HepG2 (cell line): ENCODE measurements around the gene RTP1. TPM values are rescaled to one million over a fixed set of nuclear protein-coding genes. Genes with fewer than 3 reads are reported as not detected.

Source experiments
- ATAC-seq: fragments of 200-7000 bp; cut with Tn5 transposase; 3 replicates; pipeline ENCODE4 v1.9.1; 2020; ENCODE audit warnings: mild to moderate bottlenecking, moderate library complexity
- BruUV-seq: library from RNA; stranded (reverse); fragments of 400-500 nt; replicated peaks from 2 replicates; lab custom pipeline; 2021; lab: Mats Ljungman, UMichigan
- CTCF ChIA-PET: fragments of 300-600 bp; formaldehyde crosslinking; extraction: SDS; loops from one replicate; lab custom pipeline; 2021; ENCODE audit warnings: low total read pairs, inconsistent platforms, low intra/inter-chr PET ratio; lab: Yijun Ruan, JAX
- POLR2A ChIA-PET: fragments of 350-600 bp; sonication (Branson Sonifier 250); formaldehyde crosslinking; loops from one replicate; lab custom pipeline; 2020; ENCODE audit warnings: antibody characterized with exemption, inconsistent platforms; lab: Yijun Ruan, JAX
- DNase-seq: peaks from one replicate; pipeline ENCODE4 v3.0.0-alpha.2; 2015; ENCODE audit warnings: low spot score
- FAIRE-seq: peaks from 3 replicates; lab custom pipeline; 2011; peaks lifted over from hg19 to GRCh38; lab: Jason Lieb, UNC
- H2AFZ ChIP-seq: one replicate; pipeline ENCODE4 v1.6.1; 2011; ENCODE audit warnings: low read length, inconsistent platforms
- H3K27ac ChIP-seq: fragments of 300-600 bp; 3 replicates; pipeline ENCODE4 v1.8.0; 2011; ENCODE audit warnings: mixed run types, mild to moderate bottlenecking, mixed read lengths, low read length, inconsistent platforms; ENCODE audit not compliant: insufficient read depth; ENCODE audit errors: extremely low read length
- H3K27me3 ChIP-seq, 2 experiments: fragments of 200-600 bp in 1 of 2; 2 replicates in 1 of 2; 3 replicates in 1 of 2; pipeline versions ENCODE4 v1.6.0 to v1.8.0; 2011; ENCODE audit warnings: low read length in 2 of 2, mild to moderate bottlenecking in 2 of 2, moderate library complexity in 2 of 2, inconsistent platforms in 1 of 2; ENCODE audit not compliant: insufficient read depth in 2 of 2, control insufficient read depth in 1 of 2
- H3K36me3 ChIP-seq, 2 experiments: fragments of 200-600 bp in 1 of 2; replicated peaks in 1 of 2; 2 replicates in 1 of 2; 3 replicates in 1 of 2; pipeline versions ENCODE4 v1.5.1 to v1.8.0; 2011; ENCODE audit warnings: low read length in 2 of 2, inconsistent platforms in 1 of 2; ENCODE audit not compliant: insufficient read depth in 2 of 2, control insufficient read depth in 1 of 2
- H3K4me1 ChIP-seq: 2 replicates; pipeline ENCODE4 v1.5.1; 2012; ENCODE audit warnings: low read length, inconsistent platforms; ENCODE audit not compliant: insufficient read depth
- H3K4me2 ChIP-seq: 2 replicates; pipeline ENCODE4 v1.6.0; 2011; ENCODE audit warnings: low read depth, low read length, inconsistent platforms
- H3K4me3 ChIP-seq, 3 experiments: fragments of 200-600 bp in 1 of 3; sonication (generic), shearing (Covaris generic) in 1 of 3; replicated peaks in 1 of 3; 2 replicates each; pipeline ENCODE4 v1.5.1; 2011 to 2016; ENCODE audit warnings: low read length in 3 of 3, inconsistent platforms in 2 of 3, low read depth in 2 of 3, mild to moderate bottlenecking in 2 of 3, control low read depth in 1 of 3, mixed read lengths in 1 of 3; ENCODE audit not compliant: insufficient read depth in 1 of 3
- H3K79me2 ChIP-seq: one replicate; pipeline ENCODE4 v1.6.1; 2011; ENCODE audit warnings: low read length, inconsistent platforms; ENCODE audit not compliant: insufficient read depth
- H3K9ac ChIP-seq: 2 replicates; pipeline ENCODE4 v1.6.0; 2011; ENCODE audit warnings: mild to moderate bottlenecking, low read depth, low read length, inconsistent platforms; ENCODE audit not compliant: insufficient read depth
- H3K9me3 ChIP-seq: 2 replicates; pipeline ENCODE4 v1.5.1; 2012; ENCODE audit warnings: mild to moderate bottlenecking, low read length
- H4K20me1 ChIP-seq: 2 replicates; pipeline ENCODE4 v1.6.0; 2011; ENCODE audit warnings: inconsistent platforms, mild to moderate bottlenecking, low read length, moderate library complexity; ENCODE audit not compliant: insufficient read depth
- ARID2 ChIP-seq: sonication (generic); formaldehyde crosslinking; IDR thresholded peaks from 2 replicates; pipeline ENCODE4 v1.8.1; 2022; ENCODE audit warnings: mild to moderate bottlenecking, missing genetic modification reagents, borderline replicate concordance
- DPF2 ChIP-seq: sonication (generic); formaldehyde crosslinking; IDR thresholded peaks from 2 replicates; pipeline ENCODE4 v1.4.0; 2020; ENCODE audit warnings: mild to moderate bottlenecking, low read depth, missing genetic modification reagents, borderline replicate concordance
- FOXP4 ChIP-seq: sonication (generic); formaldehyde crosslinking; IDR thresholded peaks from 2 replicates; pipeline ENCODE4 v1.4.0; 2020; ENCODE audit warnings: missing genetic modification reagents
- GABPB1 ChIP-seq: IDR thresholded peaks from 2 replicates; pipeline ENCODE4 v1.6.1; 2016; ENCODE audit warnings: mild to moderate bottlenecking, missing genetic modification reagents, moderate library complexity, missing compliant biosample characterization
- GLMP ChIP-seq: sonication (generic); formaldehyde crosslinking; IDR thresholded peaks from 2 replicates; pipeline ENCODE4 v1.9.0; 2021; ENCODE audit warnings: missing genetic modification reagents, mild to moderate bottlenecking, borderline replicate concordance
- HIC2 ChIP-seq: sonication (generic); formaldehyde crosslinking; IDR thresholded peaks from 2 replicates; pipeline ENCODE4 v1.9.0; 2022; ENCODE audit warnings: low read depth, missing genetic modification reagents
- HINFP ChIP-seq: sonication (generic); formaldehyde crosslinking; IDR thresholded peaks from 2 replicates; pipeline ENCODE4 v1.4.0; 2020; ENCODE audit warnings: low read depth, mild to moderate bottlenecking, missing genetic modification reagents
- HNRNPUL1 ChIP-seq: fragments of 200-400 bp; formaldehyde crosslinking; IDR thresholded peaks from 2 replicates; pipeline ENCODE4 v1.6.1; 2017; ENCODE audit warnings: low read depth, mild to moderate bottlenecking, low read length, moderate library complexity
- KLF11 ChIP-seq: IDR thresholded peaks from 2 replicates; pipeline ENCODE4 v1.6.1; 2016; ENCODE audit warnings: missing compliant biosample characterization
- NFRKB ChIP-seq: fragments of 450-650 bp; IDR thresholded peaks from 2 replicates; pipeline ENCODE4 v1.6.1; 2017
- PTBP1 ChIP-seq: fragments of 200-400 bp; formaldehyde crosslinking; IDR thresholded peaks from 2 replicates; pipeline ENCODE4 v1.6.1; 2018; ENCODE audit warnings: low read length, low read depth; ENCODE audit not compliant: poor library complexity, severe bottlenecking
- TEF ChIP-seq: sonication (generic); formaldehyde crosslinking; IDR thresholded peaks from 2 replicates; pipeline ENCODE4 v1.5.0; 2020; ENCODE audit warnings: missing genetic modification reagents
- ZFP62 ChIP-seq: sonication (generic); formaldehyde crosslinking; IDR thresholded peaks from 2 replicates; pipeline ENCODE4 v1.4.0; 2020; ENCODE audit warnings: missing genetic modification reagents
- ZNF101 ChIP-seq: sonication (generic); formaldehyde crosslinking; IDR thresholded peaks from 2 replicates; pipeline ENCODE4 v1.4.0; 2020; ENCODE audit warnings: mild to moderate bottlenecking, low read depth, missing genetic modification reagents, borderline replicate concordance
- ZNF430 ChIP-seq: sonication (generic); formaldehyde crosslinking; IDR thresholded peaks from 2 replicates; pipeline ENCODE4 v1.9.0; 2021; ENCODE audit warnings: mild to moderate bottlenecking, missing genetic modification reagents
- ZNF484 ChIP-seq: sonication (generic); formaldehyde crosslinking; IDR thresholded peaks from 2 replicates; pipeline ENCODE4 v1.5.1; 2020; ENCODE audit warnings: mild to moderate bottlenecking, low read depth, missing genetic modification reagents, borderline replicate concordance
- ZNF547 ChIP-seq: sonication (generic); formaldehyde crosslinking; IDR thresholded peaks from 2 replicates; pipeline ENCODE4 v1.5.1; 2020; ENCODE audit warnings: mild to moderate bottlenecking, missing genetic modification reagents
- ZNF768 ChIP-seq: sonication (generic); formaldehyde crosslinking; IDR thresholded peaks from 2 replicates; pipeline ENCODE4 v1.4.0; 2020; ENCODE audit warnings: missing genetic modification reagents
- in situ Hi-C: cut with HindIII; loops from 2 replicates; pipeline ENCODE4 v1.10.0; 2017; ENCODE audit warnings: low pct_unique_long_range_greater_than_20kb; ENCODE audit not compliant: extremely low pct_ligation_motif_present
- intact Hi-C: fragments of 100-400 bp; cut with micrococcal nuclease; formaldehyde crosslinking; loops from one replicate; pipeline ENCODE4 v1.10.0; 2022; ENCODE audit not compliant: unreplicated experiment
- polyA plus RNA-seq, 8 experiments: library from polyadenylated mRNA; depleted of rRNA in 3 of 8; stranded (reverse) in 7 of 8; unstranded in 1 of 8; fragments of >200 nt; fragmentation: Illumina TruSeq in 4 of 8; extraction: Trizol in 4 of 8; gene quantifications; 2 replicates each; pipeline versions ENCODE4 v1.2.1 to v1.2.3, GENCODE V29; 2011 to 2016; ENCODE audit warnings: low read depth in 4 of 8, missing spikeins in 1 of 8, mixed read lengths in 1 of 8; ENCODE audit not compliant: insufficient read depth in 1 of 8
- total RNA-seq, 5 experiments: library from RNA; depleted of rRNA; stranded (reverse); fragments of >200 nt; fragmentation: Illumina TruSeq; extraction: Trizol; gene quantifications; 2 replicates each; pipeline ENCODE4 v1.2.3, GENCODE V29; 2016; ENCODE audit warnings: low read depth in 1 of 5

Gene RTP1
- total and polyA plus RNA-seq, 2 of the 13 experiments (the other 11 are each of a cell fraction or from before 2014, with no cell fraction given) = not detected

- H2AFZ ChIP-seq = no peak overlapping the region
- BruUV-seq = no TSS peak
- ChIA-PET POLR2A (no interaction called here), CTCF (no interaction called here)
- H3K9me3 ChIP-seq = no peaks in the 10 kb centered on the region
- no peaks in the 10 kb centered on the region for H3K27me3 ChIP-seq
- H3K4me3 ChIP-seq = no peak overlapping the region
- intact Hi-C loops = no loop called here
- DNase-seq = no peak
- TF ChIP-seq ZNF547 (CRISPR knock-in tag) = no peak
- TF ChIP-seq PTBP1 = no peak
- TF ChIP-seq HIC2 = no peak
- TF ChIP-seq FOXP4 (CRISPR knock-in tag) = no peak
- no peak for TF ChIP-seq ZNF768 (CRISPR knock-in tag)
- TF ChIP-seq DPF2 (CRISPR knock-in tag) = no peak
- TF ChIP-seq ZNF484 (CRISPR knock-in tag) = no peak
- no peak for TF ChIP-seq ZFP62 (CRISPR knock-in tag)
- no peak for TF ChIP-seq HINFP (CRISPR knock-in tag)
- no peak for TF ChIP-seq KLF11 (CRISPR knock-in tag)
- no peak for TF ChIP-seq TEF
- no peak for TF ChIP-seq GABPB1 (CRISPR knock-in tag)
- TF ChIP-seq ZNF430 (CRISPR knock-in tag) = no peak
- no peak for TF ChIP-seq GLMP (CRISPR knock-in tag)
- no peak for TF ChIP-seq ARID2 (CRISPR knock-in tag)
- TF ChIP-seq ZNF101 (CRISPR knock-in tag) = no peak
- TF ChIP-seq NFRKB = no peak
- no peak for TF ChIP-seq HNRNPUL1
- TF ChIP-seq, all 625 proteins: peak for 0
- in situ Hi-C loops = no loop called here
- ATAC-seq = no peak
- H3K36me3 ChIP-seq = no peaks in the 10 kb centered on the region
- H4K20me1 ChIP-seq = no peaks in the 10 kb centered on the region
- no peaks in the 10 kb centered on the region for H3K4me1 ChIP-seq
- H3K9ac ChIP-seq = no peak overlapping the region
- H3K79me2 ChIP-seq = no peaks in the 10 kb centered on the region
- no peak for FAIRE-seq
- no peak overlapping the region for H3K27ac ChIP-seq
- no peak overlapping the region for H3K4me2 ChIP-seq
Measured at GRCh38 chr3:187237741-187238140, 40.5 kb downstream of the RTP1 start.
